ENCODE measurements around the gene JAKMIP1.

GRCh38 chr4:6046526-6047129 is 153.7 kb downstream of the JAKMIP1 start:
- TF ChIP-seq CTCF (IDR thresholded peaks at IDR 0.05) (no peak), EZH2 (IDR thresholded peaks at IDR 0.05) (no peak), EZH2phosphoT487 (IDR thresholded peaks at IDR 0.05) (no peak)

Measured in neural progenitor cell (in vitro differentiated cells).